CD4-positive, alpha-beta T cell treated with Interleukin-17A for 4 hours (primary cell): ENCODE results near the gene MAB21L4.

ENCODE experiments used
- DNase-seq: peaks from one replicate; pipeline ENCODE4 v3.0.0-alpha.2; 2020; ENCODE audit warnings: mixed read lengths

Gene MAB21L4

DNA sequence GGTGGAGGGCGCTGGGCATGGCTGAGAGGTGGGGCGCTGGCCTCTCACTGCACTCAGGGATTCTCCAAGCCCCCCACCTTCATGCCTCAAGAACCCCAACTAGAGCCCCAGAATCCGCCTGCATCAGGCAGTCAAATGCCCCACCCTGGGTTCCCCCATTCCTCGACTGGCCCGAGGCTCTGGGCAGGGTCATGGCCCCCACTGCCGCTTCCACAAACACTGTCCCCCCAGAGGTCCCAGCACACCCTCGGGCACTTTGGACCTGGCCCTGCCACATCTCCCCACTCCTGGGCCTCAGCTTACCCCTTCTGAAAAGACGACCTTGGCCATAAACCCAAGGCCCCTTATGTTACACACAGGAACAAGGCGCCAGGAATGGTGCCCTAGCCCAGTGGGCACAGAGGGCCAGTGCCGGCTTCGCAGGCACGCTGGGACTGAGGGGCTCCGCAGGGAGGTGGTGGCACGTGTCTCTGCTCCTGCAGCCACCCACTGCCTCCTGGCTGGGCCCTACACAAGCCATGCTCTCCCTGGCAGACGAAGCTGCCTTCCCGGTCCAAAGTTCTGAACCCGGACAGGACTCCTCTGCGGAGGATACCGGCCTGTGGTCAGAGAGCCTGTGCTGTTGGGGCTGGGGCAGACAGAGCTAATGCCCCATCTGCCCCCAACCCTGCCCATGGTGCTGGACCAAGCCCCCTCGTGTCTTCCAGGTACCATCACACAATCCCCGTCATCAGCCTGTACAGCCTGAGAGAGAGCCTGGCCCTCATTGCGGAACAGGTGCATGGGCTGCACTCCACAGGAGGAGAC lies 20.5 kb downstream of the MAB21L4 start:
- no peak for DNase-seq

- DNase-seq: no peak
These were observed 21.2 kb downstream of the MAB21L4 start for GRCh38 chr2:240874715-240875227.

DNA sequence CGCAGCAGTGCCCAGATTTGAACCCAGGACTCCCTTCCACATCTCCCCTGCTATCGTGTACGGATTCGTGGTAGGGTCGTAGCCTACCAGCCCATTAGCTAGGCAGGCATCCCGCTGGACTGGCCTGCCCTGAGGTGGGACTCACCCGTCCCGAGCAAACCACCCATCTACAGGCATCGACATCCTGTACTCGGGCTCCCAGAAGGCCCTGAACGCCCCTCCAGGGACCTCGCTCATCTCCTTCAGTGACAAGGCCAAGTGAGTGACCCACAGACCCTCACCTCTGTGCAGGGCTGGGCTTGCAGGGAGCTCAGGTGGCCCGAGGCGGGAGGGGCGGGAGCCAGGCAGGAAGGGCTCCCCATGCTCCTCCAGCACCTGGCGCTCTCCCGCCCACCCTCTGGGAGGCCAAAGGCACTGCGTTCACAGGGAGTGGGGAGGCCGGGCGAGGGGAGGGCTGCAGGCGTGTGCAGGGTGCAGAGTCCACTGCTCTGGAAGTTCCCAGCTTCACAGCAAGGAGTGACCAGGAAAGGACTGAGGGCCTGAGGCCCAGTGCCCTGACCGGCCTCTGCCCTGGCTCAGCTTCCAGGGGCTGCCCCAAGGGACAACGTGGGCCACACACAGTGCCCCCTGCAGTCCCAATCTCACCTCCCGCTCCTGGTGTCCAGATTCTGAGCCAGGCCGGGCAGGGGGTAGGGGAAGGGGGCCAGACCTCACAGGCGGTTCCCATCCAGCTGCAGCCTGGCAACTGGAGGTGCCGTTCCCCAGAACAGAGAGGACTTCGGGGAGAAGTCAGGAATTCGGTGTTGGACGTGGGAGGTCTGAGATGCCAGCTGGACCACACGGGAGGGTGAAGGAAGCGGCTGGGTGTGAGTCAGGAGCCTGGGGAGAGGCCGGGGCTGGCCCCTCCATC lies 21.9 kb downstream of the MAB21L4 start:
- DNase-seq: no peak

DNA sequence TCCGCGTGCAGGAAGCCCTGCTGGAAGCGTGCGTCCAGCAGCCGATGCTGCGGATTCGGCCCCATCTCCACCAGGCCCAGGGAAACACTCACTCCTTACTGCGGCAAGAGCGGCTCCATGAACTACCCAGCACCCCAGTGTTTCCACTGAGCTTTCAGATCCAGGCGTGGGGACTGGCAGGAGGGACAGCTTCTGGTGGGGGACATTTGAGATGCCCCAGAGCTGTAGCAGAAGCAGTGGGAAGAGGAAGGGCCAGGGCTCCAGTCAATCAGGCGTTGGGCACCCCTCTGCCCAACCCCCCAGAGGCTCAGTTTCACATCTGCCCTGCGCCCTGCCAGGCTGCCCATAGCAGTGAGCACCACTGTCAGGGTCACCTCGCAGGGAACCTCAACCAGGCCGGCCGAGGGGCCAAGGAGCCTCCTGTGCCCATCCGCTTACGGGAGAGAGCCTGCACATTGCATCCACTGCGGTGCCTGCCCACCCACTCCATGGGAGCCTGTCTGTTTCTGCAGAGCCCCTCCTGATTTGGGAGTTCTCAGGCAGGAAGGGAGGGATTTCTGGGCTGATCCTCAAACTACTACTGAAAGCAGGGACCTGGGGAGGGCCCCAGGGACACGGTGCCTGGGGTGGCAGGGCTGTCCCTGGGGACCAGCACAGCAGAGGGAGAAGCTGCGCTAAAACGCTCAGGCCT lies 22.7 kb downstream of the MAB21L4 start:
- DNase-seq: no peak

DNA sequence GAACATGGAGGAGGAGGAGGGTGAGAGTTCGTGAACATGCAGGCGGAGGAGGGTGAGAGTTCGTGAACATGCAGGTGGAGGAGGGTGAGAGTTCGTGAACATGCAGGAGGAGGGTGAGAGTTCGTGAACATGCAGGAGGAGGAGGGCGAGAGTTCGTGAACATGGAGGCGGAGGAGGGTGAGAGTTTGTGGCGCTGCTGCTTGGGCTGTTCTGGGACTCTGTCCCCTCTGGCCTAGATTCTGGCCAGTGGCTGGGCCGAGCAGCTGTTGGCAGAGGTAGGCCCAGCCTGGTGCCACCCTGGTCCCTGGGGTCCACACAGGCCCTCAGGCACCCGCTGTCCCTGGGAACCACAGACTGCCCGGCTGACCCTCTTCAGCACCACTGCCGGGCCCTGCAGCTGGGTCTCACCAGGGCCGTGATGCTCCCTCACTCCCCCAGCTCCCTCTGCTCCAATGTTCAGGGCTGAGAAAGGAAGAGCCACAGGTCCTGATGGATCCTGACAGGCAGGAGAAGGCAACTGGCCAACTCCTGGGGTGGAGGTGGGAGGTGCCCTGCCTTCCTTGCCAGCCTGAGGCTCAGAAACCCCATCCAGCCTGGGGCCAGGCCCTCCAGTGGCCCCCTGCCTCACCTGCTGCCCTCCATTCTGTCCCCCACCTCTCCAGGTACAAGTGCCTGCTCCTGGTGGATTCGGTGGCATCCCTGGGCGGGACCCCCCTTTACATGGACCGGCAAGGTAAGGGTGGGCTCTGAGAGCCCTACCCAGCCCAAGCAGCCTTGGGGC lies 23.4 kb downstream of the MAB21L4 start:
- DNase-seq: no peak

DNA sequence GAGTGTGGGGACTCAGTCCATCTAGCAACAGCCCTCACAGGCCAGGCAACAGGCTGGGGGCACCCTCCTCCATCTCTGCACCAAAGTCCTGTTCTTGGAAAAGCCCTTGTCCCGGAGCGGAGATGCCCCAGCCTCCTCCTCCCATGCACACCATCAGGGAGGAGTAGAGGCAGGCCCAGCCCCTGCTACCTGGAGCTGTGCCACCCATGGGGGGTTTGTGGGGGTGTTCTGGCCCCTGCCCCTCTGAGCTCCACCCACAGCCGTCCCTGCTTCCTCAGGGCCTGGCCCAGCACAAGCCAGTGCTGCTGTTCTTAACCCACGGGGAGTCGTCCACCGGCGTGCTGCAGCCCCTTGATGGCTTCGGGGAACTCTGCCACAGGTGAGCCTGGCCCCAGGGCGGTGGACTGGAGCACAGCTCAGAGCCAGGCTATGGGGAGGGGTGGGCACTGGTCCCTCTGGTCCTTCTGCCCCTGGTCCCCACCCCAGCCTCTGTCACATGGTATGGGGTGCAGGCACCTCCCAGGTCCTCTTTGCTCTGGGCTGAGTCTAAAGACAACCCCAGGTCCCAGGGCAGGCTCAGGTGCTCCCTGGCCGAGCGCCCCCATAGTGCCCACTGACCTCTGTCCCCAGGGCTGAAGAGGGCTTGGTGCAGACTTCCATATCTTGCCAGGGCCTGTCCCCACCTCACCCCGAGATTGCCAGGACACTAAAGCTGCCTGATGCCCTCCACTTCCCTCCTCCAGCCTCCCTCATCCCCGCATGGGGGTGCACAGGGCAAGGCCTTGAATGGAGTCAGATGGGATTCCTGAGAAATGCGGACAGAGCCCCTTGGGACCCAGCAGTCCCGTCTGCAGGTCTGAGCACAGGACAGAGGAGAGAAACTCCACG lies 24.6 kb downstream of the MAB21L4 start:
- no peak for DNase-seq

DNA sequence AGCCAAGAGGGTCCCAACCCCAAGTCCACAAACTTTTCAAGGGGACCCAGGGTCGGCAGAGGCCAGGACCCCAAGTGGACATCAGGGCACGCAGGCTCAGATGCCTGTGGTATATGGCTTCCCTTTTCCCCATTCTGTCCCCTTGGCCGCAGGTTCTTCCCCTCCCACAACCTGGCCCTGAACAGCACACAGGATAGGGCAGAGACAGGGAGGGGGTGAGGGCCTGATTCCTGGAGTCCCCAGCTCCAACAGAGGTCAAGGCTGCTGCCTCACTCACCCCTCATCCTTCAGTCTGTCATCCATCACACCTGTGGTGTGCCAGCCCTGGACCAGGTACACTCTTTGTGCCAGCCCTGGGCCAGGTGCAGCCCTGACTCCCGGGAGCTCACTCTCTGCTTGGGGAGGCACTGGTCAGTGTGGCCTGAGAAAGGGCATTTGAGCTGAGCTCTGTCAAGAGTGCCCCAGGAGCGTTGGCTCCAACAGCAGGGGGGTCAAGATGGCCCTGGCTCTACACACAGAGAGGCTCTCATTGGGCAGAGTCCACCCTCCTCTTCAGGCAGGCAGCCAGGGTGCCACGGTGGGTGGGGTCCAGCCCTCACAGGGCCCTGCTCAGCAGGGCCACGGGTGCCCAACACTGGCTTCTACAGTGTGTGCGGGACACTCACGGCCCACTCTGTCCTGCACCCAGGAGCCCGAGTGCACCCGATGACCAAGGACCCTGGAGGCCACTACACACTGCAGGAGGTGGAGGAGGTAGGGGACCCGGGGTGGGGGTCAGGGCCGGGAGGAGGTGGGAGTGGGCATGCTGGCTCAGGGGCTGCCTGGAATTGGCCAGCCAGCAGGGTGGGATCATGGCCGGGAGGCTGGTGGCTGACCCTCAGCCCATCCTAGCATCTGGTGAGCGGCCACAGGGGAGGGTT lies 25.7 kb downstream of the MAB21L4 start:
- DNase-seq: no peak

GRCh38 chr2:240869109-240869955 lies 26.6 kb downstream of the MAB21L4 start:
- no peak for DNase-seq

- no peak for DNase-seq
These were observed 27.5 kb downstream of the MAB21L4 start, which contains the start of gene AGXT for GRCh38 chr2:240868286-240869108. Gene AGXT, plus strand, starts transcription at chr2:240868824. Its CDS starts 42 bp downstream, at chr2:240868866.

- no peak for DNase-seq
These were observed 30.6 kb downstream of the MAB21L4 start for GRCh38 chr2:240865391-240865790.

- no peak for DNase-seq
These were observed 31.5 kb downstream of the MAB21L4 start for GRCh38 chr2:240864475-240864874.

DNA sequence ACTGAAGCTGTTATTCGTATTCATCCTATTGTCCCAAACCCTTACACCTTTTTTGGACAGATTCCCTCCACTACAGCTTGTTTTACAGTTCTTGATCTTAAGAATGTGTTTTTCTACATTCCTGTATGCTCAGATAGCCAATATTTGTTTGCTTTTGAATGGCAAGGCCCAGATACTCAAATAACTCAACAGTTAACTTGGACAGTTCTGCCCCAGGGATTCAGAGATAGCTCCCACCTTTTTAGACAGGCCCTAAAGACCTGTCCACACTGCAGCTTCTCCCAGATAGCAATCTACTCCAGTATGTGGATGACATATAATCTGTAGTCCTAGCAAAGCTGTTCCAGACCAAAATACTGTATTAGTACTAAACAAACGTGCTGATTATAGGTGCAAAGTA lies 34.4 kb downstream of the MAB21L4 start:
- no peak for DNase-seq

DNA sequence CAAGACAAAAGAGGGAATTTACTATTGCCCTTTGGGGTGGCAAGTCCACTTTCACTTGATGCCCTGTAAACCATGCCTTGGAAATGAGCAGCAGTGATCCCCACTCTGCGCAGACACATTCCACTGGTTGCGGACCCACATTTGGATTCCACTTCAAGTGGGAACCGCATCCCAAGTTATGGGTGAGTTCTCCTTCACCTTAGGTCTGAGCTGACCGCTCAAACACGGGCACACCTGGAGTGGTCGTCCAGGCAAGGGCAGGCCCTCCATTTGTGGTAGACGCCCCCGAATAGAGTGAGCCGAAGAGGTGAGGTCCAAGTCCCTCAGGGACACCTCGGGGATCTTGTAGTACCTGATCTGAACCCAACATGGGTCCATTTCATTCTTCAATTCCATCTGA lies 37.1 kb downstream of the MAB21L4 start:
- DNase-seq: no peak

DNA sequence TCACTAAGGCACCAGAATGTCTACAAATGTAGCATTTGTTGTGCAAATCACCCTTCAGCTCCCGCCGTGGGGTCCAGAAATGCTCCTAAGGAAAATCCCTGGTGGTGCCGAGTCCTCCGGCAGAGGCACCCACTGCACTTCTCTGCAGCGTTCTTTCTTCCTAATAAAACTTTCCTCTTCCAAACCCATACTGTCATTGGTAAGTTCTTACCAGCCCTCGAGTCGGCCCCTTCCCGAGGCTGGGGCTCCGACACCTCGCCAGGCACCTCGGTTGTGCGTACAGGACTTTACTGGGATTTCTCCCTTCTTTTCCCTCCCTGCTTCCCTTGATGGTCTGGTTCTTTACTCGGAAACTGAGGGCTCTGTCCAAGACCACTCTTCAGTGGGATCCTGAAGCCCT lies 37.6 kb downstream of the MAB21L4 start:
- no peak for DNase-seq

- no peak for DNase-seq
These were observed 38.6 kb downstream of the MAB21L4 start for GRCh38 chr2:240857039-240858008.

- DNase-seq: no peak
These were observed 39.6 kb downstream of the MAB21L4 start for GRCh38 chr2:240856151-240856980.
